Measurements from ENCODE around the gene ABHD6. TPM values are rescaled to one million over a fixed set of nuclear protein-coding genes. Genes with fewer than 3 reads are reported as not detected.

ABHD6 gene
- total and polyA plus RNA-seq, 9 of the 15 experiments (the other 6 are each of a cell fraction or from before 2014, with no cell fraction given): 0.53 to 3.6 (median 2.5) TPM

- 14% methylated on average over 6 of the region's 10 CpGs for WGBS (ENCODE audit: insufficient coverage, low coverage, missing lambda C conversion rate)
- Histone ChIP-seq H3K9me1 (ENCODE audit: control insufficient read depth, insufficient read depth, low read length) (no peaks in the 10 kb centered on the region), H3K79me2 (ENCODE audit: control insufficient read depth, insufficient read depth, low read length) (no peaks in the 10 kb centered on the region), H3K4me3 (no peak overlapping the region), H2AFZ (ENCODE audit: low read depth, low read length) (no peak overlapping the region), H4K20me1 (replicated peaks; ENCODE audit: control insufficient read depth, insufficient read depth, low read length) (no peaks in the 10 kb centered on the region), H3K9me3 (replicated peaks; ENCODE audit: control insufficient read depth, insufficient read depth, low read depth, low read length) (no peaks in the 10 kb centered on the region), H3K27ac (ENCODE audit: extremely low read depth, low read depth, low read length) (no peak overlapping the region), H3K4me1 (replicated peaks in 1 of 2; ENCODE audit: control insufficient read depth in 2 of 2, insufficient read depth in 2 of 2, low read length in 2 of 2) (peaks cover 4 to 13% of the 10 kb centered on the region in 2 experiments), H3K36me3 (ENCODE audit: control insufficient read depth, insufficient read depth, low read length) (no peaks in the 10 kb centered on the region), H3K4me2 (ENCODE audit: insufficient read depth, low read length) (no peak overlapping the region), H3K27me3 (ENCODE audit: control insufficient read depth in 2 of 2, insufficient read depth in 2 of 2, low read length in 2 of 2) (no peaks in the 10 kb centered on the region), H3K9ac (ENCODE audit: insufficient read depth in 1 of 2, low read depth in 2 of 2, low read length in 2 of 2) (no peak overlapping the region)
- intact Hi-C loops (cut with micrococcal nuclease): no loop called here
- DNase-seq (ENCODE audit: extremely low read depth in 1 of 4, low spot score in 3 of 4) (no peak), FAIRE-seq (no peak), ATAC-seq (no peak)
- POLR2A ChIA-PET: no interaction called here
- in situ Hi-C loops (cut with MboI): no loop called here
- TF ChIP-seq CEBPB (tag; IDR thresholded peaks at IDR 0.05) (peak; percentile 39; the same call in 1 of the 2 replicates), TSC22D4 (tag; IDR thresholded peaks at IDR 0.05) (no peak), ID3 (CRISPR knock-in tag; IDR thresholded peaks at IDR 0.05) (no peak), ID3 (tag; IDR thresholded peaks at IDR 0.05) (no peak), CHD4 (IDR thresholded peaks at IDR 0.05; ENCODE audit: insufficient read depth, insufficient replicate concordance, low read depth, low read length, poor library complexity, severe bottlenecking) (no peak), ELK1 (CRISPR knock-in tag; IDR thresholded peaks at IDR 0.05) (no peak), TFE3 (CRISPR knock-in tag; IDR thresholded peaks at IDR 0.05) (no peak)
- BruUV-seq (replicated peaks): no TSS peak
- CTCF ChIA-PET (ENCODE audit: low intra/inter-chr PET ratio): interaction anchor here (0.6 kb wide), 1 partner anchor 36 kb away, joined by 4 read pairs; no protein-coding TSS in a partner anchor
Observed at GRCh38 chr3:58191361-58191991, 46.1 kb upstream of the ABHD6 start.

All from K562 (cell line).